Stomach (tissue), 9 donors: ENCODE results near the gene KANSL3. TPM values are rescaled to one million over a fixed set of nuclear protein-coding genes. Genes with fewer than 3 reads are reported as not detected.

Experiments used
- DNase-seq, 2 donors: peaks; one replicate each; pipeline versions ENCODE4 v3.0.0 to v3.0.0-alpha.2; 2013 to 2019
- H3K27ac ChIP-seq, 5 donors: fragments of 200-600 bp in 4 of 5; sonication (generic) in 4 of 5; one replicate each; pipeline ENCODE4 v1.5.1; 2013 to 2019; ENCODE audit warnings: mild to moderate bottlenecking in 1 of 5, moderate library complexity in 1 of 5
- H3K27me3 ChIP-seq, 3 donors: fragments of 200-600 bp; sonication (generic); one replicate each; pipeline ENCODE4 v1.5.1; 2017 to 2019; ENCODE audit warnings: mixed run types in 1 of 3
- H3K36me3 ChIP-seq, 4 donors: fragments of 200-600 bp; sonication (generic); 1 replicate in 3 of 4; 2 replicates in 1 of 4; pipeline ENCODE4 v1.5.1; 2016 to 2019
- H3K4me1 ChIP-seq, 4 donors: fragments of 200-600 bp; sonication (generic); one replicate each; pipeline ENCODE4 v1.5.1; 2016 to 2019
- H3K4me3 ChIP-seq, 4 donors: fragments of 200-600 bp; sonication (generic) in 3 of 4; one replicate each; pipeline ENCODE4 v1.5.1; 2016 to 2019; ENCODE audit warnings: mild to moderate bottlenecking in 1 of 4
- H3K9me3 ChIP-seq, 4 donors: fragments of 200-600 bp; sonication (generic); one replicate each; pipeline ENCODE4 v1.5.1; 2016 to 2019
- CTCF ChIP-seq, 7 experiments: fragments of 450-650 bp in 4 of 7; fragments of 200-600 bp in 3 of 7; sonication (generic) in 3 of 7; IDR thresholded peaks; one replicate each; pipeline ENCODE4 v1.5.1; 2016 to 2019; ENCODE audit warnings: antibody characterized with exemption in 7 of 7, control low read depth in 2 of 7, mild to moderate bottlenecking in 1 of 7
- EP300 ChIP-seq: sonication (generic); formaldehyde crosslinking; IDR thresholded peaks from one replicate; pipeline ENCODE4 v1.6.1; 2017; ENCODE audit warnings: antibody characterized with exemption
- POLR2A ChIP-seq, 4 donors: fragments of 450-650 bp; IDR thresholded peaks; one replicate each; pipeline ENCODE4 v1.6.1; 2016; ENCODE audit warnings: antibody characterized with exemption in 4 of 4, control low read depth in 2 of 4, mild to moderate bottlenecking in 1 of 4, moderate library complexity in 1 of 4
- POLR2AphosphoS5 ChIP-seq, 3 donors: sonication (generic); formaldehyde crosslinking; IDR thresholded peaks; one replicate each; pipeline ENCODE4 v1.6.1; 2016; ENCODE audit warnings: antibody characterized with exemption in 3 of 3
- WGBS, 5 donors: extraction: QIAGEN DNeasy Blood & Tissue Kit in 3 of 5; methylation state at CpG; one replicate each; pipeline versions ENCODE4 v1.1.5 to v1.1.7; 2013 to 2018; 5-methylcytosine and 5-hydroxymethylcytosine counted together
- intact Hi-C: fragments of 100-400 bp; cut with DNase I; formaldehyde crosslinking; loops from one replicate; pipeline ENCODE4 v1.15.1; 2023; ENCODE audit warnings: low total_unique reads
- polyA plus RNA-seq, 3 donors: library from polyadenylated mRNA; stranded (reverse); fragments of 200-250 nt; gene quantifications; one replicate each; pipeline ENCODE4 v1.2.3, GENCODE V29; 2013
- total RNA-seq, 5 donors: library from RNA; depleted of rRNA; stranded (reverse); fragments of >200 nt; gene quantifications; one replicate each; pipeline versions ENCODE4 v1.1.0 to v1.2.3, GENCODE V29; 2014 to 2016
- donor health status: healthy with polysubstance abuse.
- donor health status: Bipolar disorder and iron deficiency.
- donor health status: healthy.

KANSL3 gene
- total and polyA plus RNA-seq, 8 donors: 13.6 to 139 (median 30.2) TPM

DNA sequence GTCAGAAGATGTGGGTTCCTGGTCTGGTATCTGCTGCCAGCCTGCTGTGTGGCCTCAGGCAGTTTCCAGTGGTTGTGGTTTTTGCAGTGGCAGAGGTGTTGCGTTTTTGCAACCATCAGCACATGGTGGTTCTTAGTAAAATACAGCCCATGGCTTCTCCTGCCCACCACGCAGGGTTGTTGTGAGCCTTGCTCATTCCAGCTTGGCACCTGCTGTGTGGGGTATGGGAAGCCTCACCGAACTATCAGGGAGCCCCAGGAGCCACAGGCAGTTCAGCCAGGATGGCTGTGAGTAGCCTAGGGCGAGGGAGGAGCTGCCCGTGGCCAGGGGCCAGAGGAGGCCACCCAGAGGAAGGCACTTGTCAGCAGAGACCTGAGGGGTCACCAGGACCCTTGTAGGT is 91.8 kb downstream of the KANSL3 start:
- no peak for DNase-seq
- Histone ChIP-seq H3K4me1 (peaks cover 9 to 58% (median 31%) of the 10 kb centered on the region in 4 donors), H3K27ac (no peak overlapping the region), H3K27me3 (no peaks in the 10 kb centered on the region), H3K4me3 (no peak overlapping the region), H3K36me3 (peaks cover 29 to 81% (median 53%) of the 10 kb centered on the region in 4 donors), H3K9me3 (no peaks in the 10 kb centered on the region)
- WGBS, 5 donors: 86 to 95% (median 91%) methylated on average over 5 of the region's 5 CpGs
- TF ChIP-seq EP300 (no peak), POLR2AphosphoS5 (IDR thresholded peaks at IDR 0.05) (no peak), POLR2A (IDR thresholded peaks at IDR 0.05) (no peak), CTCF (IDR thresholded peaks at IDR 0.05) (no peak)
- intact Hi-C loops: no loop called here

Other genes with a start within 250 kb of the KANSL3 start
- gene NEURL3, start 133.0 kb downstream of the KANSL3 start, total RNA-seq: 10 to 100 TPM in 1 of 5 donors, not detected in 4; 12.7 TPM
- 1 to 10 TPM in 2 of 3 donors, under 1 TPM in 1; 0.50 to 1.9 (median 1.4) TPM for gene NEURL3, start 133.0 kb downstream of the KANSL3 start, polyA plus RNA-seq
- 10 to 100 TPM in 3 of 5 donors, 1 to 10 TPM in 2; 1.2 to 26.8 (median 13.6) TPM for gene ARID5A, start 101.6 kb downstream of the KANSL3 start, total RNA-seq
- gene ARID5A, start 101.6 kb downstream of the KANSL3 start, polyA plus RNA-seq: 10 to 100 TPM; 12.2 to 17.3 (median 15.7) TPM
- under 1 TPM in 1 of 5 donors, not detected in 4; 0.73 TPM for gene FER1L5, start 4.5 kb upstream of the KANSL3 start, total RNA-seq
- gene FER1L5, start 4.5 kb upstream of the KANSL3 start, polyA plus RNA-seq: under 1 TPM in 2 of 3 donors, not detected in 1; 0.03 to 0.06 TPM
- 10 to 100 TPM in 2 of 5 donors, 1 to 10 TPM in 3; 1.4 to 17.1 (median 7.0) TPM for gene LMAN2L, start 101.8 kb upstream of the KANSL3 start, total RNA-seq
- 10 to 100 TPM in 1 of 3 donors, 1 to 10 TPM in 2; 1.4 to 11.4 (median 4.7) TPM for gene LMAN2L, start 101.8 kb upstream of the KANSL3 start, polyA plus RNA-seq
- 10 to 100 TPM in 1 of 5 donors, 1 to 10 TPM in 4; 1.2 to 26.6 (median 5.1) TPM for gene CNNM4, start 122.6 kb upstream of the KANSL3 start, total RNA-seq
- gene CNNM4, start 122.6 kb upstream of the KANSL3 start, polyA plus RNA-seq: 1 to 10 TPM; 1.4 to 2.8 (median 2.1) TPM
- 100 to 1,000 TPM in 1 of 5 donors, 10 to 100 TPM in 3, 1 to 10 TPM in 1; 6.2 to 107 (median 23.3) TPM for gene CNNM3, start 178.0 kb upstream of the KANSL3 start, total RNA-seq
- gene CNNM3, start 178.0 kb upstream of the KANSL3 start, polyA plus RNA-seq: 1 to 10 TPM; 4.6 to 8.4 (median 6.3) TPM
- 1 to 10 TPM in 4 of 5 donors, not detected in 1; 1.3 to 3.6 (median 2.0) TPM for gene ANKRD23, start 205.7 kb upstream of the KANSL3 start, total RNA-seq
- gene ANKRD23, start 205.7 kb upstream of the KANSL3 start, polyA plus RNA-seq: 1 to 10 TPM in 2 of 3 donors, under 1 TPM in 1; 1.00 to 2.9 (median 2.4) TPM
- gene ANKRD39, start 219.7 kb upstream of the KANSL3 start, total RNA-seq: 10 to 100 TPM in 3 of 5 donors, 1 to 10 TPM in 2; 2.8 to 32.1 (median 11.3) TPM
- 10 to 100 TPM; 11.5 to 18.0 (median 14.1) TPM for gene ANKRD39, start 219.7 kb upstream of the KANSL3 start, polyA plus RNA-seq
- 10 to 100 TPM; 10.7 to 78.8 (median 24.4) TPM for gene SEMA4C, start 231.8 kb upstream of the KANSL3 start, total RNA-seq
- 10 to 100 TPM in 1 of 3 donors, 1 to 10 TPM in 2; 5.7 to 15.8 (median 8.0) TPM for gene SEMA4C, start 231.8 kb upstream of the KANSL3 start, polyA plus RNA-seq